Stimulated activated CD4-positive, alpha-beta T cell treated with anti-CD3 and anti-CD28 coated beads, TNF-alpha, amount 100 ng/mL, for 24 hours (primary cell): ENCODE data around the gene PDZRN3.
A peak's percentile ranks its signal among the peaks of the same experiment; 100 is the strongest.

ENCODE experiments used
- DNase-seq, 3 experiments: peaks; one replicate each; pipeline ENCODE4 v3.0.0-alpha.2; 2020; ENCODE audit warnings: low read depth in 3 of 3

PDZRN3 gene

GRCh38 chr3:73520931-73521461, 103.7 kb downstream of the PDZRN3 start:
- DNase-seq: no peak

DNA sequence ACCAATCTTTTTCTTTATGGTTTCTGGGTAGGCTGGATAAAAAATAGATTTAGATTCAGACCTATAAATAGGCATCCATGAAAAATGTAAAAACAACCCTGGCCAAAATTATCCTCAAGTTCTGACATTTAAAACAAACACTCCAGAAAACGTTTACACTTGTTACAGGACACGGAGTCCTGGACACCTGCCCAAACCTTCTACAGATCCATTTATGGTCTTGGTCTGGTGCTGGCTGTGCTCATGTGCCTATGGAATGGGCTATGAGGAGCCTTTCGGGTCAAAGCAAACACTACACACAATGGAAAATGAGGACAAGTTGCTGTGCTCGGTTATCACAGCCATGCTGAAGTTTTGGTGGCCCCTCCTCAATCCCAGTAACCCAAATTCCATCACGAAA, 108.1 kb downstream of the PDZRN3 start:
- no peak for DNase-seq

- no peak for DNase-seq
Measured at GRCh38 chr3:73513260-73513659, 111.5 kb downstream of the PDZRN3 start.

GRCh38 chr3:73511571-73512525, 112.9 kb downstream of the PDZRN3 start:
- DNase-seq: no peak

- no peak for DNase-seq
Measured at GRCh38 chr3:73510784-73511183, 114.0 kb downstream of the PDZRN3 start.

GRCh38 chr3:73510334-73510733, 114.4 kb downstream of the PDZRN3 start:
- no peak for DNase-seq

GRCh38 chr3:73509816-73510215, 114.9 kb downstream of the PDZRN3 start:
- no peak for DNase-seq

GRCh38 chr3:73509066-73509465, 115.7 kb downstream of the PDZRN3 start:
- DNase-seq: no peak

- peak in 1 of 3 experiments; percentile 3 for DNase-seq
Measured at GRCh38 chr3:73508330-73508954, 116.3 kb downstream of the PDZRN3 start.

DNA sequence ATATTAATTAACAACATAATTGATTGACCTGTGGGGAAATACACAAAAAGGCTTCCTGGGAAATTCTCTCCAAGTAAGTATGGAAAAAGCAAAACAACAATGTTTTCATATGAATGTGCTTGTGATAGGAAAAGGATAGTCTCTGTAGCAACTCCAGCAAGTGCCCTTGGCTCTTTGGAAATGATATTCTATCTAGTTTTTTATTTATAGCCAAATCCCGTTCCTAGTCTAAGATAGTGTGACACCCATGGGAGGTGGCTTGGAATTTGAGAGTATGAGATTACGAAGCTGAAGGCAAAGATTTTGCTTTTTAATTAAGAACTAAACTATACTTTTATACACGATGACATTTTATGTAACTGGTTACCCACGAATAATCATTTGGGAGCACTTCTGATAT, 119.9 kb downstream of the PDZRN3 start:
- DNase-seq: no peak

DNA sequence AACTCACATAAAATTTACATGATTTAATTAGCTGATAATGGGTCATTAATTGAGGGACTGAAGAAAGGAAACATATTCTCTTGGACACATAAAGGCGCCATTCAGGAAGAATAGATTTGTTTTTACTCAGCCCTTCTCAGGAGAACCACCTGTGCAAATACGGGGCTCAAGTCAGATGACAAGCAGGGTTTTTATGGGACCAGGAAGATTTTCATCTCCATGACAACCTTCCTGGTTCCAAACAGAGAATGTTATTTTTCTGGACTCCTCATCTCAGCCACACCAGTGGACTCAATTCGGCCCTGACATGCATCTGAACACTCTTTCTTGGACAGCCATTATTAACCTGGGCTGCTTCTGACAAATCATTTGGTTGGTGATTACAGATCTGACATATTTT, 120.5 kb downstream of the PDZRN3 start:
- no peak for DNase-seq

GRCh38 chr3:73503781-73504180, 121.0 kb downstream of the PDZRN3 start:
- no peak for DNase-seq

DNA sequence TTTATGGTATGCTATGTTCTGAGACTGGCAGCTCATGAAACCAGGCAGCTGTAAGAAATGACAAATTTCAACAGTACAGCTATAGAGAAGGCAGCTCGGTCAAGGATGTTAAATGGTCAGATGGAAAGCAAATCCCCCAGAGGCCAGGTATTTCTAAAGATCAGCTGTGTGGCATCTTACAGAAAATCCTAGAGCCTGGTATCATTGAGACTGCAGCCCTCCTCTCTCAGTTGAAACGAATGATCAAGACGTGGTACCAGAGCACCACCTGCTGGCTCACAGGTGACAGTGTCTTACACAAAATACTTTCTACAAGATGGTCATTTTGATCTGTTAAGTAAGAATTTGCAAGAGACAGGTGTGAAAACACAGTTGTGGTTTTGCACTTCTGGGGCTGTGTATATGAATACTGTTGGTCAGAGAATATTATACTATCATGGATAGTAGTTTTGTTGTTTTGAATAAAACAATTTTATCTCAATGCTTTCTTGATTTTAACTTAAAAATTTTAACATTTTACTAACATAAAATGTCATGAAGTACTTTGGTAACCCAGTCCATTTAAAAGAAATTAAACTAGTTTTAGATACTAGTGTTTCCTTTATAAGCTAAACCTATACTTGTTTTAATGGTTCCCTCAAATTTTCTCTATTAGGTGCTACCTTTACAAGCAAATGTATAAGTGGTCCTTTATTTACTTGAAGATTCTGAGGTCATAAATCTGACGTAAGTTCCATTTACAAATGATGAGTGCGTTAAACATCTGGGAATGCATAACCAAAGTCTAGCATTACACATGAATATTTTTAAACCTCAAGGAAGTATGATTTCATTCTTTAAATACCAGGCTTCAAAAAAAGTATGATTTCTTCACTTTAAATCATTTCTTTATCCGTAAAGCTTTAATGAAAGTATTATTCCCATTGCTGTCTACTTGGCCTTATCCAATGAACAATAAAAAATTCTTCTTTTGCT, 121.8 kb downstream of the PDZRN3 start:
- DNase-seq: peak; percentile 11 to 48 (median 19)

GRCh38 chr3:73500321-73500720, 124.4 kb downstream of the PDZRN3 start:
- no peak for DNase-seq

DNA sequence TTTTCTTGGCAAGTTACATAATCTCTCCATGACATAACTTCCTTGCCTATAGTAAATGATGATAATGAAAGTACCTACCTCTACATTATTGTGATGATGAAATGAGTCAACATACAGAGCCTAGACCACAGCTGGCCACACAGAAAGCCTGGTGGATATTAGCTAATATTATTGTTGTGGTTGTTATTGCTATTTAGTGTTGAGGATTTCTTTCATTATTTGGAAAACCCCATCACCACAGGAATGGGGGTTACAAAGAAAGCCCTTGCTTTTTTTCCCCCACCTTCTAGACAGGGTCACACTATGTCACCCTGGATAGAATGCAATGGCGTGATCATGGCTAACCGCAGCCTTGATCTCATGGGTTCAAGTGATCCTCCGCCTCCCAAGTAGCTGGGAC, 125.0 kb downstream of the PDZRN3 start:
- DNase-seq: no peak

DNA sequence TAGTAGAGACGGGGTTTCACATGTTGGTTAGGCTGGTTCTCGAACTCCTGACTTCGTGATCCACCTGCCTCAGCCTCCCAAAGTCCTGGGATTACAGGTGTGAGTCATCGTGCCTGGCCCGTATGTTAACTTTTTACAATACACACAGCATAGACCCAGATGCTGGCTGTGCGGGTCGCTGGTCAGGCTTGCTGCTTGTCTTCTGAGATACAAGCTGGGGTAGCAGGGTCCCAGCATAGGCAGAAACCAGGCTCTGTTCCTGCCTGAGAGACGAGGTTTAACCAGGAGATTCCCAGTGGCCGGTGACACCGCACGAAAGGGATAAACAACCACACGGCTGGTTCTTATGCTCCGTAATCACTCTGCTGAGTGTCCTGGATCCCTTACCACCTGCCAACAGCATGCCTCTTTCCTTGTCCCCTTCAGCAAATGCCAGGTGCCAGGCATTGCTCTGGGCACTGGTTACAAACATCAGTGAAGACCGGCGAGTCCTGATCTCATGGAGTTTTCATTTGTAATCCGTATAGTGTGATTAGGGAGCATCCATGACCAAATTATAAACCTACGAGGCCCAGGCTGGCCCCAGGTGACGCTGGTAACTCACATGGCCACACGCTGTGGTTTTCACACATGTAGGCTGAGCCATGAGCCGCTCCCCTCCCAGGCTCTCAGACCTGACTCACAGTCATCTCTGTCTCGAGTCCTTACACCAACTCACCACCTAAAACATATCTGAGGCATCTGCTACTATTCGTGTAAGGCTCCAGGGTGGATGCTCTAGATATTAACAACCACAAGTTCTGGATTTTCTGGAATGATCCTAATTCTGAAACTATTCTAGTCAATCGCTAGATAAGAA, 125.7 kb downstream of the PDZRN3 start:
- DNase-seq: peak in 1 of 3 experiments; percentile 2

DNA sequence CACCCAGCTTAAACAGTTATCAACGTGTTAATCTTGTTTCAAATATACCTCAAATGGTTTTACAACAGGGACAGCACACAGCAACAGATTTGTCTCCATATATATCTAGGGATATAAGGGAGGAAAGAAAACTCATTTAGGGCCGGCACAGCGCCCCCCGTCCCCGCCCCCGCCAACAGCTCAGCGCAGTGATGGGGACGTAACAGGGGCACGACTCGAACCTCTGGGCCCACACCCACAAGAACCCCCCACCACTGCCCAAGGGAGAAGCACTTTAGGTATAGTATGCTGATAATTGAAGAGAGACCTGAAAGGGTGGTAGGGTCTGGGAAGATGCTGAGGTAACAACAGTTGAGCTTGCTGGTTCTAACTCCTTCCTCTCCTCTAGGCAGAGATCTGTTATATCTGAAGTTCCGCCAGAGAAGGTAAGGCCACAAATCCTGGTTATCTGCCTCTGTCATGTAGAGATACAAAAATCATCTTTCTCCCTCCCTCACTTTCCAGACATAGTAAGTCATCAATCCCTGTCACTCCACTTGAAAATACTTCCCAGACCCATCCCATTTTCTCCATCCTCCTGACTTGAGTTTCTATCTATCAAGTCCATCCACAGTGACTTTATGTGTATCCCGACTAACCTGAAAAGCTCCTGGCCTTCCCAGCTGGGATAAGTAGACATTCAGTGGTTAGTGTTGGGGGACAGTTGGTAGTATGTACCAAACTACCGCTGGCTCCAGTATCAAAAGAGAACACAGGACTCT, 126.9 kb downstream of the PDZRN3 start:
- no peak for DNase-seq

DNA sequence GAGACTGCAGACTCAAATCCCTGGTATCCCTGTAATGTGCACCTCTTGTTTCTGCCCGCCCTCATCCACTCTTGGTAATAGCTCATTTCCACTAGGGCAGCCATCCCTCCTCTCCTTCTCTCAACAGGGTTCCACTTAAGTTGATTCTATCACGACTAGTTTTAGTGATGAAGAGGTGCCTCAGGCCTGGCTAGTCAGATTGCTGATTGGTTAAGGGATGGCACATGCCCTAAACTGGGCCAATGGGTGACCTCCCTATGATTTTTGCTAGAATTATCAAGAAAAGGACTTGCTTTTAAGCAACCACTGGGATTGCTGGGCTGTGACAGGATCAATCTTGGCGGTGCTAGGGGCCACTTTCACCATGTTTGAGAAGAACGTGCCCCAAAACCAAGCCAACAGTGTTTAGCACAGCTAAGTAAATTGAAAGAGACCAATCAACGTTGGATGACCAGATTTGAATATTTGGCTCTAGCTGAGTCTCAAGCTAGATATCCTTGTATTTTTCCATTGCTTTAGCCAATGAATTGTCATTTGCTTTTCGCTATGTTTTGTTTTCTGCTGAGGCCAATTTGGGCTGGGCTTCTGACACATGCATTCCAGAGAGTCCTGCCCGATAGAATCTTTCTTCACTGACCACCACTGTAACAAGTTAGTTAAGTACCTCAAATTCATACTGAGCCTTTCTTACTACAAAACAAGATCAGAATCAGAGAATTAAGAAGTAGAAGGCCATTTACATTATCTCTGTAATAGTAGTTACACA, 131.0 kb downstream of the PDZRN3 start:
- no peak for DNase-seq

DNA sequence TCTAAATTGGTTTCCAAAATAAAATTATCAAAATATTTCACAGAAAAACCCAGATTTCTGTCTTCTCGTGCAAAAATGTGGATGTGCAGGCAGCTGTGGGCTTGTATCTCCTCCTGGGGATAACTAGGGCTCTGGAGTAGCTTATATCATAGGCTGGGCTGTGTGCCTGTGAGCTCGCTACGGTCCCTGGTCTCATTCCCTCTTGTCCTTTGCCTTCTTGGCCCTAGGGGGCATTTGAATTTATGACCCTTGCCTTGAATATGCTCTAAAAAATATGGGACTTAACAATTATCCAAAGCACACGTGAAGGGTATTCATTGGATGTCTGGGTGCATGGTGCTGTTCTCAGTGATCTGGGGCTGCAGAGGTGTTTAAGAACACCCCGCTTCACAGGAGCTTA, 132.6 kb downstream of the PDZRN3 start:
- DNase-seq: no peak
